ENCODE results near the gene CELSR1.
"Not testable (repeated sequence)": the region's sequence is repeated elsewhere in the genome, so short reads cannot be mapped to it uniquely, and the experiment has no call there.

CELSR1 gene

GRCh38 chr22:46533070-46533833, 4.2 kb downstream of the CELSR1 start:
- no peak for DNase-seq

GRCh38 chr22:46532416-46532815, 5.0 kb downstream of the CELSR1 start:
- DNase-seq = no peak

- no peak for DNase-seq
These were observed 5.7 kb downstream of the CELSR1 start for GRCh38 chr22:46531581-46532175.

GRCh38 chr22:46528121-46528610, 9.3 kb downstream of the CELSR1 start:
- DNase-seq = no peak

GRCh38 chr22:46526244-46526839, 11.1 kb downstream of the CELSR1 start:
- no peak for DNase-seq

GRCh38 chr22:46525389-46526243, 11.8 kb downstream of the CELSR1 start:
- no peak for DNase-seq

- no peak for DNase-seq
These were observed 13.1 kb downstream of the CELSR1 start for GRCh38 chr22:46524203-46524740.

GRCh38 chr22:46522797-46523196, 14.6 kb downstream of the CELSR1 start:
- no peak for DNase-seq

GRCh38 chr22:46521994-46522393, 15.4 kb downstream of the CELSR1 start:
- no peak for DNase-seq

GRCh38 chr22:46520880-46521279, 16.5 kb downstream of the CELSR1 start:
- no peak for DNase-seq

GRCh38 chr22:46519377-46519776, 18.0 kb downstream of the CELSR1 start:
- DNase-seq = no peak

GRCh38 chr22:46518542-46519325, 18.7 kb downstream of the CELSR1 start:
- DNase-seq = no peak

GRCh38 chr22:46518038-46518437, 19.4 kb downstream of the CELSR1 start:
- no peak for DNase-seq

GRCh38 chr22:46517255-46517761, 20.1 kb downstream of the CELSR1 start:
- DNase-seq = no peak

GRCh38 chr22:46516638-46517037, 20.8 kb downstream of the CELSR1 start:
- DNase-seq = no peak

GRCh38 chr22:46516112-46516487, 21.3 kb downstream of the CELSR1 start:
- not testable (repeated sequence) for DNase-seq

GRCh38 chr22:46515208-46516111, 22.0 kb downstream of the CELSR1 start:
- DNase-seq = no peak

GRCh38 chr22:46514592-46515207, 22.7 kb downstream of the CELSR1 start:
- peak; percentile 30 for DNase-seq

- DNase-seq = no peak
These were observed 23.4 kb downstream of the CELSR1 start for GRCh38 chr22:46513908-46514550.

- no peak for DNase-seq
These were observed 24.7 kb downstream of the CELSR1 start for GRCh38 chr22:46512683-46513082.

Data from amniotic stem cell (primary cell).